Naive B cell (primary cell): ENCODE results near the gene RIMKLB. TPM values are rescaled to one million over a fixed set of nuclear protein-coding genes. Genes with fewer than 3 reads are reported as not detected.
A peak's percentile ranks its signal among the peaks of the same experiment; 100 is the strongest.
"Not testable (repeated sequence)": the region's sequence is repeated elsewhere in the genome, so short reads cannot be mapped to it uniquely, and the experiment has no call there.

Experiments
- ATAC-seq, 2 donors: fragments of 150-1000 bp; cut with Tn5 transposase; 2 replicates each; pipeline ENCODE4 v1.10.0; 2021; ENCODE audit warnings: low read depth in 2 of 2, mild to moderate bottlenecking in 2 of 2, moderate library complexity in 2 of 2
- DNase-seq: peaks from one replicate; pipeline ENCODE4 v3.0.0; 2022
- H3K27ac Mint-ChIP-seq, 6 donors: one replicate each; pipeline ENCODE4 v1.8.0; 2020 to 2022; ENCODE audit warnings: mild to moderate bottlenecking in 6 of 6, mixed read lengths in 6 of 6, moderate library complexity in 5 of 6, inconsistent platforms in 2 of 6
- H3K27me3 Mint-ChIP-seq, 3 donors: one replicate each; pipeline ENCODE4 v1.8.0; 2021 to 2022; ENCODE audit warnings: mixed read lengths in 3 of 3, mild to moderate bottlenecking in 1 of 3
- H3K36me3 Mint-ChIP-seq, 2 donors: one replicate each; pipeline ENCODE4 v1.8.0; 2020 to 2022; ENCODE audit warnings: mixed read lengths in 2 of 2, inconsistent platforms in 1 of 2, mild to moderate bottlenecking in 1 of 2
- H3K4me1 Mint-ChIP-seq, 3 donors: one replicate each; pipeline ENCODE4 v1.8.0; 2020 to 2022; ENCODE audit warnings: mixed read lengths in 3 of 3, inconsistent platforms in 1 of 3, mild to moderate bottlenecking in 1 of 3, moderate library complexity in 1 of 3
- H3K4me3 Mint-ChIP-seq, 8 donors: one replicate each; pipeline ENCODE4 v1.8.0; 2020 to 2022; ENCODE audit warnings: mild to moderate bottlenecking in 8 of 8, mixed read lengths in 8 of 8, moderate library complexity in 8 of 8, inconsistent platforms in 2 of 8
- H3K9me3 Mint-ChIP-seq, 7 donors: one replicate each; pipeline ENCODE4 v1.8.0; 2020 to 2022; ENCODE audit warnings: mixed read lengths in 7 of 7, mild to moderate bottlenecking in 5 of 7, inconsistent platforms in 2 of 7, moderate library complexity in 1 of 7
- polyA plus RNA-seq, 6 donors: library from polyadenylated mRNA; unstranded; fragments of 300-500 nt; fragmentation: Illumina TruSeq; gene quantifications; one replicate each; pipeline ENCODE4 v1.2.3, GENCODE V29; 2021; ENCODE audit warnings: low read depth in 6 of 6

RIMKLB gene
- polyA plus RNA-seq, 6 donors from 2014 or later = 6.8 to 13.2 (median 8.1) TPM

DNA sequence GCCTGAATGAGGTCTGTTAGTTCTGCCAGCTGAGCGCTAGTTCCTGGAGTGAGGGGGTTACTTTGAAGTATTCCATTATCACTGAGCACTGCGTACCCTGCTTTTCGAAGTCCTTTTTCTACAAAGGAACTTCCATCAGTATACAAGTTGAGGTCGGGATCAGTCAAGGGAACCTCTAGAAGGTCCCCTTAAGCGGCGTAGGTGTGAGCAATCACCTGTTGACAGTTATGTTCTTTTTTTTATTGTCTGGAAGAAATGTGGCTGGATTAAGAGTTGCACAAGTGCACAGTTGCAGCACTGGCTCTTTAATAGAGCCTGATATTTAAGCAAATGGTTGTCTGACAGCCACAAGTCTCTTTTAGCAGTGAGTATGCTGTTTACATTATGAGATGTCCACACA, 64.9 kb downstream of the RIMKLB start:
- Mint-ChIP-seq H3K36me3 (peaks cover 16 to 27% of the 10 kb centered on the region in 2 donors), H3K27ac (peak overlapping the region in 1 of 6 donors; percentile 61)
- H3K27me3 Mint-ChIP-seq, H3K4me3 Mint-ChIP-seq, DNase-seq, H3K4me1 Mint-ChIP-seq, H3K9me3 Mint-ChIP-seq, ATAC-seq: not testable (repeated sequence)

- H3K27ac Mint-ChIP-seq, H3K4me3 Mint-ChIP-seq, H3K4me1 Mint-ChIP-seq, H3K9me3 Mint-ChIP-seq, DNase-seq, ATAC-seq, H3K27me3 Mint-ChIP-seq, H3K36me3 Mint-ChIP-seq: not testable (repeated sequence)
Observed at GRCh38 chr12:8766121-8766520, 68.3 kb downstream of the RIMKLB start.

- Mint-ChIP-seq H3K4me1 (peaks cover 0 to 18% (median 2%) of the 10 kb centered on the region in 3 donors), H3K27me3 (no peaks in the 10 kb centered on the region), H3K9me3 (peaks cover 0 to 3% (median 0%) of the 10 kb centered on the region in 7 donors), H3K4me3 (no peak overlapping the region), H3K36me3 (peaks cover 15 to 16% of the 10 kb centered on the region in 2 donors), H3K27ac (peak overlapping the region in 1 of 6 donors; percentile 58)
- DNase-seq (no peak), ATAC-seq (no peak)
Observed at GRCh38 chr12:8770499-8770898, 72.7 kb downstream of the RIMKLB start.

GRCh38 chr12:8771072-8771471, 73.3 kb downstream of the RIMKLB start:
- Mint-ChIP-seq H3K9me3 (peaks cover 0 to 3% (median 0%) of the 10 kb centered on the region in 7 donors), H3K27me3 (no peaks in the 10 kb centered on the region), H3K36me3 (peaks cover 16 to 21% of the 10 kb centered on the region in 2 donors), H3K27ac (peak overlapping the region in 1 of 6 donors; percentile 62), H3K4me1 (peaks cover 0 to 18% (median 2%) of the 10 kb centered on the region in 3 donors), H3K4me3 (no peak overlapping the region)
- ATAC-seq = no peak
- no peak for DNase-seq

DNA sequence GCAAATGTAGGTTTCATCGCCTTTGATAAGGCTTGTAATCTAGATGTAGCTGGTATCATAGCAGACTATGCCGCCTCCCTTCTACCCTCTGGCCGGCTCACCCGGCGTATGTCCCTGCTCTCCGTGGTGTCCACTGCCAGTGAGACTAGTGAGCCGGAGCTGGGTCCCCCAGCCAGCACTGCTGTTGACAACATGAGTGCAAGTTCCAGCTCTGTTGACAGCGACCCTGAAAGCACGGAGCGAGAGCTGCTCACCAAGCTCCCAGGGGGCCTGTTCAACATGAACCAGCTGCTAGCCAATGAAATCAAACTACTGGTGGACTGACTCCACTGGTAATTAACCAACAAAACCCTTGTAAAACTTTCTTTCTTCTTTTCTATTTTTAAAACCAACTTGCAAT, 75.7 kb downstream of the RIMKLB start:
- DNase-seq (no peak), ATAC-seq (no peak)
- Mint-ChIP-seq H3K27me3 (no peaks in the 10 kb centered on the region), H3K36me3 (peaks cover 8 to 38% of the 10 kb centered on the region in 2 donors), H3K9me3 (no peaks in the 10 kb centered on the region), H3K4me3 (peak overlapping the region in 1 of 8 donors; percentile 25), H3K27ac (peak overlapping the region in 3 of 6 donors; percentile 44 to 79 (median 53)), H3K4me1 (peaks cover 0 to 9% (median 2%) of the 10 kb centered on the region in 3 donors)

DNA sequence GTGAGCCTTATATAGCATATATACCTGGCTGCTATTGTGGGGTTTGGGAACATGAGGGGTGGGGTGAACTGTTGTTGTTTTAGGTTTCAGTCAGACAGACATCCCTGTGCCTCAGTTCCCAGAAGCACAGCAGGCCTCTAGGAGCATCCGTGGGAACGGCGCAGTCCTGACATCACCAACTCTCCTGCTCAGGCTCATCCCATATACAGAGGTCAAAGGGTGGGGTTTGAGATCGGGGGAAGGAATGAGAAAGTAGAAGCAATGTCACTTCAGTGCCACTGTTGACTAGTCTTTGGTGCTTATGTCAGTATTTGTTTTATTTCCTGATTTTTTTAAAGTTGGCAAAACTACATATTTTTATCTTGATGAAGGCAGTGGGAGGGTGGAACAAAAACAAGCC, 81.5 kb downstream of the RIMKLB start:
- Mint-ChIP-seq H3K4me1 (no peaks in the 10 kb centered on the region), H3K27me3 (no peaks in the 10 kb centered on the region), H3K4me3 (no peak overlapping the region), H3K27ac (peak overlapping the region in 1 of 6 donors; percentile 34), H3K9me3 (no peaks in the 10 kb centered on the region), H3K36me3 (peaks cover 0 to 36% of the 10 kb centered on the region in 2 donors)
- DNase-seq (no peak), ATAC-seq (no peak)

GRCh38 chr12:8779862-8780261, 82.1 kb downstream of the RIMKLB start:
- no peaks in the 10 kb centered on the region for H3K27me3 Mint-ChIP-seq
- DNase-seq = no peak
- no peak overlapping the region for H3K4me3 Mint-ChIP-seq
- no peak for ATAC-seq
- H3K27ac Mint-ChIP-seq = no peak overlapping the region
- H3K9me3 Mint-ChIP-seq = no peaks in the 10 kb centered on the region
- no peaks in the 10 kb centered on the region for H3K4me1 Mint-ChIP-seq
- peaks cover 0 to 32% of the 10 kb centered on the region in 2 donors for H3K36me3 Mint-ChIP-seq

DNA sequence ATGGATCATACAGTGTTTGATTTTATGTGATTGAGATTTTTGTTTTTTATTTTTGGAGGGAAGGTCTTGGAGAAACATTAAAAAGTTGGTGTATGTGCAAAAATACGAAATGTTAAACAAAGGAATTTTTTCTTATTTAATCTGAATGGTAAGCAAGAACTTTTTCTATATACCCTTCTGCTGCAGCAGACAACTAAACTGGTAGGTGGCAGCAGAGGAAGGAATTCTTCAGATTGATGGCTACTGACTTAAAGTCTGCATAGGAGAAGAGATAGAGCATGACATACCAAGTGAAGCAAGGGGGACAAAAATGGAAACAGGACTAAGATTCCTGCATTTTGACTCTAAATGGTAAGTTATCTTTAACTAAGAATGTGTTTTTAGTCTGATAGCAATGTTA, 82.6 kb downstream of the RIMKLB start:
- no peaks in the 10 kb centered on the region for H3K9me3 Mint-ChIP-seq
- no peaks in the 10 kb centered on the region for H3K4me1 Mint-ChIP-seq
- H3K27me3 Mint-ChIP-seq = no peaks in the 10 kb centered on the region
- H3K4me3 Mint-ChIP-seq = no peak overlapping the region
- DNase-seq (no peak), ATAC-seq (no peak)
- peaks cover 0 to 32% of the 10 kb centered on the region in 2 donors for H3K36me3 Mint-ChIP-seq
- H3K27ac Mint-ChIP-seq = peak overlapping the region in 1 of 6 donors; percentile 26

DNA sequence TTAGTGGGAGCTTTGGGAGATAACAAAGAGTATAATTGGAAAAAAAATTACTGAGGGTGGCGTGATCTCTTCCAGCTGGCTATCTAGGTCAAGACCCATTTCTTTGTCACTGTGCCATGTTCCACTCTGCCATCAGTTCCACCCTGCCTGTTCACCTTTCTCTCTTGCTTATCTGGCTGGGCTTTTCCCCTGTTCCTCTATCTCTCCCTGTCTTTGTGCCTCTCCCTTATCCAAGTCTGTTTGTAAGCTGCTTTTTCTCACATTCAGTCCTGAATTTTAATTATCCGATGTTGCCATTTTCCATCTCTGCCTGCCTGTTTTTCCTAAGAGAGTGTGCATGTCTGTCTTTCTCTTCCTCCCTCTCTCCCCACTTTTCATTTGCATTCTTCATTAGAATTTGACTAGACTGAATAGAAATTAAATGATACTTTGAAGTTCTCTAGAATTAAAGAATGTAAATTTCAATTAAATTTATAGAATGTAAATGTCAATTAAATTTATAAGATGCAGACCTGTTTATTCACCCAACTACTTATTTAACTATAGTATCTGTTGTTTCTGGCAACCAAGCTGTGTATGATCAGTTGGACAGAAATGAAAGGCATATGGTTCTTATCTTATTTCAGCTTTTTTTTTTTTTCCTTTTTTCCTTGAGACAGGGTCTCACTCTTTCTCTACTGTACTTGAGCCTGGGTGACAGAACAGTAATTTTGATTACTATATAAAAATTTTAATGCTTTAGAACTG, 83.8 kb downstream of the RIMKLB start:
- Mint-ChIP-seq H3K9me3 (no peaks in the 10 kb centered on the region), H3K27ac (peak overlapping the region in 2 of 6 donors; percentile 53 to 63), H3K27me3 (no peaks in the 10 kb centered on the region), H3K4me1 (no peaks in the 10 kb centered on the region), H3K36me3 (peaks cover 0 to 25% of the 10 kb centered on the region in 2 donors), H3K4me3 (no peak overlapping the region)
- ATAC-seq (no peak), DNase-seq (no peak)

DNA sequence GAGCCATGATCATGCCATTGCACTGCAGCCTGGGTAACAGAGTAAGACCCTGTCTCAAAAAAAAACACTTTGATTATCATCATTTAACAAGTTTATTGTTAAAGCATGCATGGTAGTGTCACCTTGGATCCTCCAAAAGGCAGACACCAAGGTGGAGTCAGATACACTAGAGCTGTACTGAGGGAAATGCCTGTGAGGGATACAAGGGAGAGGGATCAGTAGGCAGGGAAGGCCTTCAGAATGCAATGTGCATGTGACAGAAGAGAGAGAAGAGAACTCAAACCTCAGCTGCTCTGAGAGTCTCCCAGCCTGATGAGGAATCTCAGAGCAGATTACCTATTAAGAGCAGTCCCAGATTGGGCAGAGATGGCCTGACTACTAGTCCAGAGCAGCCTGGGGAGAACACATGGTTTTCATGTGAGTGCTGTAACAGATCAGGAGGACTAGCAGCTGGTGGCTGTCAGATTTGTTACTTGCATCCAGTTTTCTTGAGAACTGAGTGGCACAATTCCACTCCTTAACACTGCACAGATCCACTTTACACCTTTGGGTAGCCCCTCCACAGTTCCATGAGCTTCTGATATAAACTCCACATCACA, 86.6 kb downstream of the RIMKLB start:
- Mint-ChIP-seq H3K4me3 (no peak overlapping the region), H3K27me3 (no peaks in the 10 kb centered on the region), H3K36me3 (peaks cover 0 to 10% of the 10 kb centered on the region in 2 donors), H3K27ac (peak overlapping the region in 1 of 6 donors; percentile 95), H3K4me1 (no peaks in the 10 kb centered on the region), H3K9me3 (no peaks in the 10 kb centered on the region)
- ATAC-seq (no peak), DNase-seq (no peak)

- Mint-ChIP-seq H3K27me3 (no peaks in the 10 kb centered on the region), H3K4me1 (no peaks in the 10 kb centered on the region), H3K4me3 (no peak overlapping the region), H3K9me3 (no peaks in the 10 kb centered on the region), H3K27ac (no peak overlapping the region), H3K36me3 (peaks cover 0 to 10% of the 10 kb centered on the region in 2 donors)
- ATAC-seq = no peak
- no peak for DNase-seq
Observed at GRCh38 chr12:8785499-8785898, 87.7 kb downstream of the RIMKLB start.

- not testable (repeated sequence) for ATAC-seq, H3K36me3 Mint-ChIP-seq, H3K9me3 Mint-ChIP-seq, H3K4me1 Mint-ChIP-seq, H3K4me3 Mint-ChIP-seq, DNase-seq, H3K27me3 Mint-ChIP-seq, H3K27ac Mint-ChIP-seq
Observed at GRCh38 chr12:8787206-8787605, 89.4 kb downstream of the RIMKLB start.

- H3K27me3 Mint-ChIP-seq, ATAC-seq, H3K4me1 Mint-ChIP-seq, H3K36me3 Mint-ChIP-seq, DNase-seq, H3K27ac Mint-ChIP-seq, H3K9me3 Mint-ChIP-seq: not testable (repeated sequence)
- peak overlapping the region in 7 of 8 donors; percentile 41 to 88 (median 78) for H3K4me3 Mint-ChIP-seq
Observed at GRCh38 chr12:8788706-8789105, 90.9 kb downstream of the RIMKLB start.

- H3K36me3 Mint-ChIP-seq, H3K9me3 Mint-ChIP-seq, H3K4me1 Mint-ChIP-seq, DNase-seq, H3K27me3 Mint-ChIP-seq, ATAC-seq: not testable (repeated sequence)
- H3K27ac Mint-ChIP-seq = peak overlapping the region in 1 of 6 donors; percentile 16
- peak overlapping the region in 7 of 8 donors; percentile 2 to 88 (median 68) for H3K4me3 Mint-ChIP-seq
Observed at GRCh38 chr12:8789341-8790013, 91.7 kb downstream of the RIMKLB start.
